Activated naive CD8-positive, alpha-beta T cell (primary cell): ENCODE results near the gene ZNF564.

ENCODE experiments used
- H3K27ac Mint-ChIP-seq: one replicate; pipeline ENCODE4 v1.8.0; 2021; ENCODE audit warnings: mixed read lengths
- H3K27me3 Mint-ChIP-seq: one replicate; pipeline ENCODE4 v1.8.0; 2021; ENCODE audit warnings: mixed read lengths
- H3K36me3 Mint-ChIP-seq: one replicate; pipeline ENCODE4 v1.8.0; 2021; ENCODE audit warnings: mixed read lengths
- H3K4me1 Mint-ChIP-seq: one replicate; pipeline ENCODE4 v1.8.0; 2021; ENCODE audit warnings: low read depth, mixed read lengths
- H3K4me3 Mint-ChIP-seq: one replicate; pipeline ENCODE4 v1.8.0; 2021; ENCODE audit warnings: mild to moderate bottlenecking, mixed read lengths
- H3K9me3 Mint-ChIP-seq: one replicate; pipeline ENCODE4 v1.8.0; 2021; ENCODE audit warnings: low read depth, mixed read lengths

ZNF564 gene

GRCh38 chr19:12484011-12484370, 67.3 kb downstream of the ZNF564 start:
- peaks cover 30% of the 10 kb centered on the region for H3K4me1 Mint-ChIP-seq
- no peak overlapping the region for H3K27ac Mint-ChIP-seq
- no peaks in the 10 kb centered on the region for H3K9me3 Mint-ChIP-seq
- peak overlapping the region; percentile 91 for H3K4me3 Mint-ChIP-seq
- no peaks in the 10 kb centered on the region for H3K36me3 Mint-ChIP-seq
- no peaks in the 10 kb centered on the region for H3K27me3 Mint-ChIP-seq

- H3K4me3 Mint-ChIP-seq = peak overlapping the region; percentile 54
Observed at GRCh38 chr19:12482509-12482886, 68.8 kb downstream of the ZNF564 start.

GRCh38 chr19:12481781-12482508, 69.3 kb downstream of the ZNF564 start:
- Mint-ChIP-seq H3K9me3 (no peaks in the 10 kb centered on the region), H3K4me1 (peaks cover 43% of the 10 kb centered on the region), H3K27ac (peak overlapping the region; percentile 70), H3K27me3 (no peaks in the 10 kb centered on the region), H3K4me3 (peak overlapping the region; percentile 54), H3K36me3 (no peaks in the 10 kb centered on the region)

More at GRCh38 chr19:12482509-12482886, 68.8 kb downstream of the ZNF564 start:
- Mint-ChIP-seq H3K27ac (peak overlapping the region; percentile 70), H3K27me3 (no peaks in the 10 kb centered on the region), H3K9me3 (no peaks in the 10 kb centered on the region), H3K4me1 (peaks cover 42% of the 10 kb centered on the region), H3K36me3 (no peaks in the 10 kb centered on the region)

GRCh38 chr19:12478234-12478941, 72.9 kb downstream of the ZNF564 start:
- Mint-ChIP-seq H3K4me3 (no peak overlapping the region), H3K36me3 (peaks cover 4% of the 10 kb centered on the region), H3K27ac (peak overlapping the region; percentile 64), H3K27me3 (no peaks in the 10 kb centered on the region), H3K4me1 (peaks cover 38% of the 10 kb centered on the region), H3K9me3 (no peaks in the 10 kb centered on the region)
